DMS 273 treated with DMSO at 0.1 percent for 48 hours (cell line): Measurements from ENCODE around the gene CLCA2.
A peak's percentile ranks its signal among the peaks of the same experiment; 100 is the strongest.

ENCODE experiments used
- DNase-seq: peaks from one replicate; lab custom pipeline; 2025; lab: John Stamatoyannopoulos, UW

The CLCA2 gene

GRCh38 chr1:86423873-86424272 lies at the start of gene CLCA2:
CLCA2 (plus strand) TSS chr1:86424171; CDS start chr1:86424248, 77 bp downstream.
- DNase-seq: no peak

- DNase-seq: no peak
Observed at GRCh38 chr1:86375688-86376087, 48.3 kb upstream of the CLCA2 start.

- DNase-seq: no peak
Observed at GRCh38 chr1:86377341-86377740, 46.6 kb upstream of the CLCA2 start.

GRCh38 chr1:86378813-86379212 lies 45.2 kb upstream of the CLCA2 start:
- DNase-seq: no peak

- peak; percentile 29 for DNase-seq
Observed at GRCh38 chr1:86380257-86380861, 43.6 kb upstream of the CLCA2 start.

GRCh38 chr1:86381223-86381622 lies 42.7 kb upstream of the CLCA2 start:
- no peak for DNase-seq

GRCh38 chr1:86382878-86383277 lies 41.1 kb upstream of the CLCA2 start:
- no peak for DNase-seq

GRCh38 chr1:86387916-86388627 lies 35.9 kb upstream of the CLCA2 start:
- no peak for DNase-seq

- no peak for DNase-seq
Observed at GRCh38 chr1:86388777-86389176, 35.2 kb upstream of the CLCA2 start.

- DNase-seq: no peak
Observed at GRCh38 chr1:86389307-86389706, 34.7 kb upstream of the CLCA2 start.

GRCh38 chr1:86394416-86394815 lies 29.6 kb upstream of the CLCA2 start:
- DNase-seq: no peak

- peak; percentile 38 for DNase-seq
Observed at GRCh38 chr1:86395751-86396497, 28.0 kb upstream of the CLCA2 start, which contains the start of gene ODF2L. ODF2L (minus strand) TSS chr1:86396323; CDS start chr1:86387027, 9,296 bp downstream.

- DNase-seq: no peak
Observed at GRCh38 chr1:86396498-86396890, 27.5 kb upstream of the CLCA2 start.

GRCh38 chr1:86409416-86410021 lies 14.5 kb upstream of the CLCA2 start:
- no peak for DNase-seq

- DNase-seq: no peak
Observed at GRCh38 chr1:86410879-86411278, 13.1 kb upstream of the CLCA2 start.

GRCh38 chr1:86416343-86416742 lies 7.6 kb upstream of the CLCA2 start:
- DNase-seq: no peak

GRCh38 chr1:86419277-86419903 lies 4.6 kb upstream of the CLCA2 start:
- no peak for DNase-seq

- DNase-seq: no peak
Observed at GRCh38 chr1:86421601-86422280, 2.2 kb upstream of the CLCA2 start.

GRCh38 chr1:86423473-86423872 lies 498 bp upstream of the CLCA2 start:
- no peak for DNase-seq

- DNase-seq: no peak
Observed at GRCh38 chr1:86429122-86429725, 5.3 kb downstream of the CLCA2 start.

GRCh38 chr1:86429835-86430234 lies 5.9 kb downstream of the CLCA2 start:
- no peak for DNase-seq
